LHCN-M2 (cell line): Measurements from ENCODE around the gene LSM3. TPM values are rescaled to one million over a fixed set of nuclear protein-coding genes. Genes with fewer than 3 reads are reported as not detected.
"Not testable (repeated sequence)": the region's sequence is repeated elsewhere in the genome, so short reads cannot be mapped to it uniquely, and the experiment has no call there.

Source experiments
- DNase-seq: peaks from one replicate; pipeline ENCODE4 v3.0.0-alpha.2; 2012; ENCODE audit warnings: low read depth
- total RNA-seq: library from RNA; depleted of rRNA; stranded (reverse); fragments of >200 nt; gene quantifications from 2 replicates; pipeline ENCODE4 v1.2.3, GENCODE V29; 2014

LSM3 gene
- total RNA-seq, 1 experiment from 2014 or later: 22.7 TPM

DNA sequence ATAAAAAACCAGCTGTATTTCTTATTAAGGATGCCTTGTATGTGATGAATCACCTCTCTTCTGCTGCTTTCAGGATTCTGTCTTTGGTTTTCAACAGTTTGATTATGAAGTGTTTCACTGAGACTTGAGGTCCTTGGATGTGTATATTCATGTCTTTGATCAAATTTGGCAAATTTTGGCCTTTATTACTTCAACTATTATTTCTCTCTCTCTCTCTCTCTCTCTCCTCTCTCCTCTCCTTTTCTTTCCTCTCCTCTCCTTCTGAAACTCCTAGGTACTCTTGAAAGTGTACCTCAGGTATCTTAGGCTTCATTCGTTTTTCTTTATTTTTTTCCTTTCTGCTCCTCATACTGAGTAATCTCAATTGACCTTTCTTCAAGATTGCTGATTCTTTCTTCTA is 43.3 kb downstream of the LSM3 start:
- DNase-seq: no peak

DNA sequence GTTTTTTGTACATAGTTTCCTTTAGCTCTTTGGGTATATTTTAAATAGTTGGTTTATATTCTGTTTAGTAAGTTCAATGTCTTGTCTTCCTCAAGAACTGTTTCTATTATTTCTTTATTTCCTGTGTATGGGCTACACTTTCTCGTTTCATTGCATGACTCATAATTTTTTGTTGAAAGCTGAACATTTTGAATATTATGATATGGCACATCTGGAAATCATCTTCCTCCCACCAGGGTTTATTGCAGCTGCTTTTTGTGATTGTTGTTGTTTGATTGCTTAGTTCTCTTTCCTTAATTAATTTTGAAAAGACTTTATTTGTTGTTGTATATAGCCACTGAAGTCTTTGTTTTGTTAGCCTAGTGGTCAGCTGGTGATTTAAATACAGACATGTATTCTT is 43.8 kb downstream of the LSM3 start:
- peak; percentile 31 for DNase-seq

DNA sequence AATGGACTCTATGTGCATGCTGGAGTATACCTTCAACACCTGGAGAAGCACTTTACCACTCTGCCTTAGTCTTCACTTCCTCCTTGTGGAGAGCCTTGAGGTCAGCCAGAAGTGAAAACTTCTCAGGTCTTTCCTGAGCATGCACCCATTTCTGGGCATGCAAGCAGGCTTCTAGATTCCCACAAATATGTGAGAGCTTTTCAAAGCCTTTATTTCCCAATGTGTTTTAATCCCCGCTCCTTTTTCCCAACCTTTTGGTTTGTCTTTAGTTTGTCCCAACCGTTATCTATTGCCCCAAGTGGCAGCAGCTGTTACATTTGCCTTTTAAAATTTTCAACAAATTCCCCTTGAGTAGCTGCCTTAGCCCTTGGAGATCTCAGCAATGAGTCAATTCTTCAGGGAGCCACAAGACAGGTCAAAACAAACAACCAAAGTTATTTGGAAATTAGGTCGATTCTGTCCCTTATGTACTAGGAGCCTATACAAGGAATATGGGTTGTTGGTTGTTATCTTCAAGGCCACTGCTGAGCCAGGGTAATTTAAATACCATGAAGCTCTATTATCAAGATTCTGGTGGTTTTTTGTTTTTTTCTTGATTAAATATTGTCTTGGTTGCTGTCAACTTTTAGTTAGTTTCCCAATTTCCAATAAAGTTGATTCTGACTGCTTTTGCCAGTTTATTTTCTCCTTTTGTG is 44.4 kb downstream of the LSM3 start:
- peak; percentile 74 for DNase-seq

- no peak for DNase-seq
These were observed 45.0 kb downstream of the LSM3 start for GRCh38 chr3:14223595-14223994.

- no peak for DNase-seq
These were observed 46.3 kb downstream of the LSM3 start for GRCh38 chr3:14224895-14225294.

DNA sequence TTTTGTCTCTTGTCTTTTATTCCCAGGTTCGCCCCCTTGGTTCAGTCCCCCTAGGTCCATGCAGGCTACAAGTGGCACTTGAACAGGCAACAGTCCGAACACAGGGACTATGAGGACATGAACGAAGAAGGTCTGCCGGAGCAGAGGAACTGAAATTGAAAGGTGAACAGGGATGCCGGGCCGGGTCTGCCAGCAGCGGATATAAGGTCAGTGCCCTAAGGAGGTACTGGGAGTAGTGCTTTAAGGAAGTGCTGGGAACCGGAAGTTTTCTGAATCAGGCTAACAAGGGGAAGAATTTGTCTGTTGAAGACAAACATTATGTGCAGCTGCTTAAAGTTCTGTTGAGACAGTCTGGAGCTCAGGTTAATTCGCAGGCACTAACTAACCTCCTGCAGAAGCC is 46.8 kb downstream of the LSM3 start:
- DNase-seq: no peak

DNA sequence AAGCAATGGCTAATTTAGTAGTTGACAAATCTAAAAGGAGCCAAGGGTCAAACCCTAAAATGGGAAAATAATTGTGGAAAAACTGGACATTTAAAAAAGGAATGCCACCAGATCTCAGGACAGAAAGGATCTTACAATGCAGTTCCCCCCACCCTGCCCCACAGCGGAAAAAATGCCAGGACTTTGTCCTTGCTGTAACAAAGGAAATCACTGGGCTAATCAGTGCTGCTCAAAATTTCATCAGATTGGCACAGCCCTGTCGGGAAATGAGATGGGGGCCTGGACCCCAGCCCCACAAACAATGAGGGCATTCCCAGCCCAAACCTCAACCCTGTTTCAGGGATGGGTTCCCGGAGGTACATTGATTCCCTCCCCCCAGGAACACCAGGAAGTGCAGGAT is 47.7 kb downstream of the LSM3 start:
- not testable (repeated sequence) for DNase-seq

DNA sequence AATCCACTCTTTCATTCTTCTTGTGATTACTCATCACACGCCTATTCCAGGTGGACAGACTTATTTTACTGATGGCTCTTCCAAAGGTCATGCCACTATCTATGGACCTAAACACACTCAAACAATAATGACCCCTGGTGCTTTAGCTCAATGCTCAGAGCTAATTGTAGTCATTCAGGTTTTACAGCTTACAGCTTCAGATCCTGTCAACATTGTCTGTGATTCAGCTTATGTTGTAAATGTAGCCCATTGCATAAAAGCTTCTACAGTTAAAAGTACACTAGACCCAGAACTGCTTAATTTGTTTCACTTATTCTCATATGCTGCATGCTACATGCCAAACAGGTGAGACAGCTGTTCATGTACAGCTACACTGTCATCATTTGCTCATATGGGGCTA is 49.2 kb downstream of the LSM3 start:
- no peak for DNase-seq

DNA sequence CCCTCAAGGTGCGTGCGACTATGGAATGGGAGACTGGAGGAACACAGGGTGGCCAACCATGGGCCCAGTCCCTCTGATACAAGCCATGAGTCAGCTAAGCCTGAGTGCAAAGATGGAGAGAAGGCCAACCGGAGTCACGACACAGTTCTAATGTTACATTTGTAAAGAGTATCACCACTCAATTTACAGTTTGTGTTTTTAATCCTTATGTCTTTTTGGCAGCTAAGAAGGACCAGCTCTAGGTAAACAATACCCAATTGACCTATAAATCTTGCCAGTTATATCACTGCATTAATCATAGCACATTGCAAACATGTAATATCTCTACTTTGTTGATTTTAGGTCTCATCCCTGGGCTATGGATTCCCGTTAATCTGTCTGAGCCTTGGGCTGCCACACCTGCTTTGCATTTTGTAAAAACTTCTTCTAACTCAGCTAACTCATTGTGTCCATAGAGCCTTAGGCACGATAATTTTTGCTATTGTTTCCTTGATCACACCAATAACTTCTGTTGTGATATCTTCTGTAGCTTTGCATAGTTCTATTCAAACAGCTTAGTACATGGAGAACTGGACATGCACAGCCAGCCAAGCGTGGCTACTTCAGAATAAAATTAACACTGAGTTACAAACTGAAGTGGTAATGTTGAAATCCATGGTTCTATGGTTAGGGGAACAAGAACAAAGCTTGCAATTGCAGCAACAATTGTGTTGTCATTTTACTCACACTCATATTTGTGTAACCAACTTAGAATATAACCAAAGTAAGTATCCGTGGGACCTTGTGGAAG is 50.3 kb downstream of the LSM3 start:
- DNase-seq: no peak

DNA sequence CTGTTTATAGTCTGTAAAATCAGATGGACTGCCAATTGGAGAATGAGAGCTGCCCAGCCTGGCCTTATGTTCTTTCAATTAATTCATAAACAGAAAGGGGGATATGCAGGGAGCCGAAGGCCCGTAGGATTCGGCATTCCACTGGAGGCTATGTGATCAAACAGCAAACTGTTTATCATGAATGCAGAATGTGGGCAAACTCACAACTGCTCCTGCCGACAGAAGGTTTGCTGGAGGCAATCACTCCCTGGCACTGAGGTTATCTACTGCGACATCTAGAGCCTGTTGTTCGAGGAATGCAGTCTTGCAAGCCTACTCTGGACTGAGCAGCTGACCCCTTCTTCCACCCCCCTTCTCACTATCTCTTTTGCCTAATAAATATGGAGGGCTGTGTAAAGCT is 51.1 kb downstream of the LSM3 start:
- not testable (repeated sequence) for DNase-seq

GRCh38 chr3:14230729-14231128 is 52.1 kb downstream of the LSM3 start:
- DNase-seq: no peak

GRCh38 chr3:14231145-14231990 is 52.8 kb downstream of the LSM3 start:
- DNase-seq: no peak

GRCh38 chr3:14231998-14232501 is 53.4 kb downstream of the LSM3 start:
- DNase-seq: no peak

DNA sequence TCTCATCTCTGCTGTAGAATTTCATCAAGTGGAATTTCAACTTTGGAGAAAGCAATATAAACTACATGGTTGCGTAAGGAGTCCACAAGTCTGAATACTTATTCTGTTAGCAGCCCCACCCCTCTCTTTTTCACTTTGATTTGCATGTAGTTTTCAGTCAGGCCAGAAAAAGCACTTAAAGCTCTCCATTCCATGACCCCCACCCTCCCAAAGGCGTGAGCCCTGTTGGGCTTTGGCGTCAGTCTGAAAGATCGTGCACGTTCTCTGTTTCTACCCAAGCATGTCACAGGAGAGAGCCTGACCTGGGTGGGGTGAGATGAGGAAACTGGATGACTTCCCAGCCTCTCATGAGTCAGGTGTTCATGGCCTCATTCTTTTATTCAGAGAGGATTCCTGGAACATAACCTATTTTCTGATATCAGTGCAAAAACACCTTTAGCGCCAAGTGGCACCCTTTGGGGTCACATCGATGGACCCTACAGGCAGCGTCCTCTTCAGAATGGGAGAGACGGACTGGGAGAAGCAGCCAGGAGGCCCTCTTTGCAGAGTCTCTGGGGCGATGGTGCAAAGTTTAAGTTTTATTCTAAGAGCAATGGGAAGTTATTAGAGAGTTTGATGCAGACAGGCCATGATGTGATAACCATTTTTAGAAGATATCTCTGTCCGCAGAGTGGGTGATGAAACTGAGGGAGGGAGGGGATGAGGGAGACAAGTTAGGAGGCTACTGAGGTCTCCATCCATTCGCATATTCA is 55.8 kb downstream of the LSM3 start:
- DNase-seq: no peak

- DNase-seq: no peak
These were observed 56.6 kb downstream of the LSM3 start for GRCh38 chr3:14235003-14235911.

GRCh38 chr3:14235912-14236295 is 57.3 kb downstream of the LSM3 start:
- peak; percentile 42 for DNase-seq

- DNase-seq: no peak
These were observed 58.3 kb downstream of the LSM3 start for GRCh38 chr3:14236902-14237301.

GRCh38 chr3:14237457-14237856 is 58.8 kb downstream of the LSM3 start:
- no peak for DNase-seq

DNA sequence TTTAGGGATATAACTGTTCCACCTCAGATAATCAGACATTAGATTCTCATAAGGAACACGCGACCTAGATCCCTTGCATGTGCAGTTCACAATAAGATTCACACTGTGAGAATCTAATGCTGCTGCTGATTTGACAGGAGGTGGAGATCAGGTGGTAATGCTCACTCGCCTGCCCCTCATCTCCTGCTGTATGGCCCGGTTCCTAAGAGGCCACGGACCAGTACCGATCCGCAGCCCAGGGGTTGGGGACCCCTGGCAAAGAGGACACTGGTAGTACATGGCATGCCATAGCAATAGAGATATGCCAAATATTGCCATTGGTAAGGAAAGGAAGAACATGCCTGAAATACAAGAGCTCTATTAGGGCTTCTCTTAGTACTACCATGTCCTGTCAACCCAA is 59.7 kb downstream of the LSM3 start:
- DNase-seq: no peak

DNA sequence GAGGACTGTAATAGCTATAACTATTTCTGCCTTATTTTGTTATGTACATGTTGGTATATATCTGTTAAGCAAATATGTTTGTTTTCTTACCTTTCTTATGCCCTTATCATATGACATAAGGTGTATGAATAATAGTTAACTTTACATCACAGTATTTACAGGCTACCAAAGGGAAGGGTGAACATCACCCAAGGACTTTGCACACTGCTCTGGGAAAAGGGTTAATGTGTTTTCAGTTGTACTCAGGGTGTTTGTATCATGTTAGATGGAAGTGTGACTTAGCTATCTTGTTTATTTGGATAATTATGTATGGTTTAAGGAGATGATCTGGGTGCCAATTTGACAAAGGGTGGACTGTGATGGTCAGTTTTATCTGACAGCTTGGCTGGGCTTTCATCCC is 60.3 kb downstream of the LSM3 start:
- DNase-seq: no peak
